Esophagus muscularis mucosa (tissue), 4 donors: ENCODE measurements around the gene KLHL6. TPM values are rescaled to one million over a fixed set of nuclear protein-coding genes. Genes with fewer than 3 reads are reported as not detected.

ENCODE experiments used
- DNase-seq: peaks from one replicate; pipeline ENCODE4 v3.0.0-alpha.2; 2017; ENCODE audit errors: extremely low spot score
- H3K27ac ChIP-seq, 4 donors: fragments of 200-600 bp; sonication (generic); replicated peaks in 1 of 4; 1 replicate in 3 of 4; 2 replicates in 1 of 4; pipeline ENCODE4 v1.5.1; 2016 to 2019; ENCODE audit warnings: mild to moderate bottlenecking in 1 of 4
- H3K27me3 ChIP-seq, 4 donors: fragments of 200-600 bp; sonication (generic); one replicate each; pipeline versions ENCODE4 v1.5.1 to v1.6.0; 2016 to 2019
- H3K36me3 ChIP-seq, 4 donors: fragments of 200-600 bp; sonication (generic); one replicate each; pipeline ENCODE4 v1.5.1; 2016 to 2019
- H3K4me1 ChIP-seq, 4 donors: fragments of 200-600 bp; sonication (generic); one replicate each; pipeline ENCODE4 v1.5.1; 2016 to 2019
- H3K4me3 ChIP-seq, 4 donors: fragments of 200-600 bp; sonication (generic); 1 replicate in 2 of 4; 2 replicates in 2 of 4; pipeline ENCODE4 v1.5.1; 2016 to 2019; ENCODE audit warnings: mild to moderate bottlenecking in 4 of 4, moderate library complexity in 1 of 4
- H3K9me3 ChIP-seq, 4 donors: fragments of 200-600 bp; sonication (generic); 1 replicate in 3 of 4; 2 replicates in 1 of 4; pipeline ENCODE4 v1.5.1; 2016 to 2019
- EP300 ChIP-seq: sonication (generic); formaldehyde crosslinking; IDR thresholded peaks from one replicate; pipeline ENCODE4 v1.6.1; 2017; ENCODE audit warnings: antibody characterized with exemption
- POLR2A ChIP-seq: fragments of 450-650 bp; IDR thresholded peaks from one replicate; pipeline ENCODE4 v1.6.1; 2017; ENCODE audit warnings: antibody characterized with exemption, moderate library complexity, mild to moderate bottlenecking, low read depth
- POLR2AphosphoS5 ChIP-seq, 2 donors: sonication (generic); formaldehyde crosslinking; IDR thresholded peaks; one replicate each; pipeline ENCODE4 v1.6.1; 2017; ENCODE audit warnings: antibody characterized with exemption in 2 of 2
- WGBS: methylation state at CpG from one replicate; pipeline ENCODE4 v1.1.5; 2018; 5-methylcytosine and 5-hydroxymethylcytosine counted together
- intact Hi-C: fragments of 100-400 bp; cut with DNase I; formaldehyde crosslinking; loops from one replicate; pipeline ENCODE4 v1.15.1; 2023
- total RNA-seq, 4 donors: library from RNA; depleted of rRNA; stranded (reverse); fragments of >200 nt; gene quantifications; one replicate each; pipeline versions ENCODE4 v1.1.0 to v1.2.1, GENCODE V29; 2016
- TF ChIP-seq, protein P1 (sequence below), 3 experiments: fragments of 200-600 bp in 2 of 3; fragments of 450-650 bp in 1 of 3; sonication (generic) in 2 of 3; IDR thresholded peaks; one replicate each; pipeline ENCODE4 v1.5.1; 2017 to 2019; ENCODE audit warnings: antibody characterized with exemption in 3 of 3, mild to moderate bottlenecking in 2 of 3, moderate library complexity in 1 of 3

Gene KLHL6
- total RNA-seq, 4 donors from 2014 or later = 0.71 to 4.1 (median 1.3) TPM

DNA sequence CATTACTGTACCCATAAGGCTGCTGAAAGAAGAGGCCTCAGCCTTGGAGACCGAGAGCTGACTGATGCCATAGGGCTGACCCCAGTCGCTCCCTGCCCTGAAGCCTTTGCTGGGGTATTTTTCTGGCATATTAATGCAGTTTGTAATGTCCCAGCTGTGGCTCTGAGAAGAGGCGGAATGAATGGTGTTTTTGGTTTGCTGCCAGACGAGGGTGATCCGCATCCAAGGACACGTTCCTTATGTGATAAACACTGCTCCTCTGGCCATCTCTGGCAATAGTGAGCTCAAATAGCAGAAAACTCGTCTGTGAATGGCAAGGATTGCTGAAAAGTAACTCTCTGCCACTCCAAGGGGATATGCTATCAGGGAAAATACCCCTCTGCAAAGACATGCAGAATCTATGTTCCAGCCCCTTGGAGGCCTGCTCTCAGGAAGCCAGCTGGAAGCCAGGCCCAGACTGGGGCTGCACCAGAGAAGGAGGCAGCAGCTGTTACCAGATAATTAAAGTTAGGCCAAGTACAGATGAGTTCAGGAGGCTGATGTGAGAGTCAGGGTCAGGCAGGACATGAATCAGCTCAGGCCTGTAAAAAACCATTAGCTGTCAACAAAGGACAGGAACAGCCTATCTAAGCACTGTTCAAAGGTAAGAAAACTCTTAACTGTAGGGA, 28.9 kb upstream of the KLHL6 start:
- no peak for TF ChIP-seq POLR2A
- no peak for TF ChIP-seq EP300
- TF ChIP-seq, protein P1, sequence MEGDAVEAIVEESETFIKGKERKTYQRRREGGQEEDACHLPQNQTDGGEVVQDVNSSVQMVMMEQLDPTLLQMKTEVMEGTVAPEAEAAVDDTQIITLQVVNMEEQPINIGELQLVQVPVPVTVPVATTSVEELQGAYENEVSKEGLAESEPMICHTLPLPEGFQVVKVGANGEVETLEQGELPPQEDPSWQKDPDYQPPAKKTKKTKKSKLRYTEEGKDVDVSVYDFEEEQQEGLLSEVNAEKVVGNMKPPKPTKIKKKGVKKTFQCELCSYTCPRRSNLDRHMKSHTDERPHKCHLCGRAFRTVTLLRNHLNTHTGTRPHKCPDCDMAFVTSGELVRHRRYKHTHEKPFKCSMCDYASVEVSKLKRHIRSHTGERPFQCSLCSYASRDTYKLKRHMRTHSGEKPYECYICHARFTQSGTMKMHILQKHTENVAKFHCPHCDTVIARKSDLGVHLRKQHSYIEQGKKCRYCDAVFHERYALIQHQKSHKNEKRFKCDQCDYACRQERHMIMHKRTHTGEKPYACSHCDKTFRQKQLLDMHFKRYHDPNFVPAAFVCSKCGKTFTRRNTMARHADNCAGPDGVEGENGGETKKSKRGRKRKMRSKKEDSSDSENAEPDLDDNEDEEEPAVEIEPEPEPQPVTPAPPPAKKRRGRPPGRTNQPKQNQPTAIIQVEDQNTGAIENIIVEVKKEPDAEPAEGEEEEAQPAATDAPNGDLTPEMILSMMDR (IDR thresholded peaks at IDR 0.05) = peak in 1 of 3 experiments; percentile 12
- TF ChIP-seq POLR2AphosphoS5 (IDR thresholded peaks at IDR 0.05) = peak; percentile 34
- Histone ChIP-seq H3K27ac (peak overlapping the region; percentile 66 to 81 (median 72)), H3K27me3 (no peaks in the 10 kb centered on the region), H3K9me3 (no peaks in the 10 kb centered on the region), H3K4me3 (no peak overlapping the region), H3K36me3 (no peaks in the 10 kb centered on the region), H3K4me1 (peaks cover 26 to 56% (median 50%) of the 10 kb centered on the region in 4 donors)
- DNase-seq = no peak
- WGBS = 32% methylated on average over 6 of the region's 7 CpGs
- intact Hi-C loops = no loop called here

DNA sequence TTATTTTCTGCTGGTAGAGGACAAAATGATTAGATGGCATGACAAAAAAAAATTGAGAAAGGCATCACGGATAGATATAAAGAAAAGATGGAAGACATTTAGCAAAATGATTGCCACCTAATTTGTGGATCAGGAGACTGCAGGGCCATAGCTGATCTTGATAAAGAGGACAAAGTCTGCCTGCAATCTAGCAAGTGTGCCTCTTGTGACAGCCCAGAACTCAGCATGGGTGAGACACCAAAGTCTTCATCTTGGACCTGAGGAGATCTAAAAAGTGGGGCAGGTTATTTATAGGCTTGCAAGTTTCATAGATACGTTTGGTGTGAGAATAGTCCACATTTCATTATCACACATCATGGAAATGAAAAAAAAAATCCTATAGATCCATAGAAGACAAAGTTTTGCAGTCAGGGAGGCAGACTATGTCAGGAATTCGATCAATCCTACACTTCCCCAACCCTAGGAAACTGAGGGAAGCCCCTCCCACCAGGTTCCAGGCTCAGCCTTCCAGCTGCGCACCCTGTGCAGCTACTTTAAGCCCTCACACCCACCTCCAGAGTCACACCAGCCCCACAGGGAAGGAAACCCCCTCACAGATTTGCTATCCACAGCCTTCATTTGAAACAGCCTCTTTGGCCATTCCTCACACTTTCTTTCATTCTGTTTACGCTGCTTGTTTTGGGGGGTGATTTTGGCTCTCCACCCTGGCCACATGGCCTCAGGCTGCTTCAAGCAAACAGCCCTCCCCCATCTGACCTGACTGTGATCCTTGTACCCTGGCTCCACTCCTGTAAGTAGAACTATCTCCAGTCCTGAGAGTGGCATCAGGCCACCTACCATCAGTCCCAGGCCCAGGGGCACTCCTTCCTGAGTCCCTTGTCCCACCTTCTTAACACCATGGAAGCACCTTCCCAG, 28.1 kb upstream of the KLHL6 start:
- WGBS = 83% methylated on average over 5 of the region's 5 CpGs
- intact Hi-C loops = no loop called here
- DNase-seq = no peak
- no peaks in the 10 kb centered on the region for H3K27me3 ChIP-seq
- TF ChIP-seq POLR2AphosphoS5 (IDR thresholded peaks at IDR 0.05) (no peak), EP300 (no peak), POLR2A (no peak)
- TF ChIP-seq, protein P1 (IDR thresholded peaks at IDR 0.05) = no peak
- H3K36me3 ChIP-seq = no peaks in the 10 kb centered on the region
- H3K4me3 ChIP-seq = no peak overlapping the region
- peaks cover 26 to 56% (median 50%) of the 10 kb centered on the region in 4 donors for H3K4me1 ChIP-seq
- H3K27ac ChIP-seq = peak overlapping the region; percentile 66 to 81 (median 72)
- H3K9me3 ChIP-seq = no peaks in the 10 kb centered on the region

DNA sequence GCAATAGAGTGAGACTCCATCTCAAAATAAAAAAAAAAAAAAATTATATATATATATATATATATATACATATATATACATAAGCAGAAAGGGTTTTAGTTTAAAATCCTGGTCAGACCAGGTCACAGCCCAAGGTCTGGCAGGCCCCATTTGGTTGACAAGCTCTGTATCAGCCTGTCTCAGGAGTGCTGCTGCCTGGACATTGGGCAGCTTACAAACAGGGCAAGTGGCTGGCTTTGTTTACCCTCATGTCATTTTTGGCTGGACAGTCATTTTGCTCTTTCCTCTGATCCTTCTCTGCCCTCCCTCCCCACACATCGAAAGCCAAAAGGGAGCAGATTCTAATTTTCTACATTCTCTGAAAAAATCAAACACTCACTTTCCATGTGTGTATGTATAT, 26.7 kb upstream of the KLHL6 start:
- H3K4me3 ChIP-seq = no peak overlapping the region
- H3K27ac ChIP-seq = no peak overlapping the region
- TF ChIP-seq, protein P1 (IDR thresholded peaks at IDR 0.05) = no peak
- TF ChIP-seq POLR2A = no peak
- TF ChIP-seq POLR2AphosphoS5 (IDR thresholded peaks at IDR 0.05) = no peak
- 86% methylated on average over 1 of the region's 1 CpG for WGBS
- H3K27me3 ChIP-seq = no peaks in the 10 kb centered on the region
- no peaks in the 10 kb centered on the region for H3K9me3 ChIP-seq
- intact Hi-C loops = no loop called here
- peaks cover 26 to 53% (median 49%) of the 10 kb centered on the region in 4 donors for H3K4me1 ChIP-seq
- DNase-seq = no peak
- H3K36me3 ChIP-seq = no peaks in the 10 kb centered on the region

DNA sequence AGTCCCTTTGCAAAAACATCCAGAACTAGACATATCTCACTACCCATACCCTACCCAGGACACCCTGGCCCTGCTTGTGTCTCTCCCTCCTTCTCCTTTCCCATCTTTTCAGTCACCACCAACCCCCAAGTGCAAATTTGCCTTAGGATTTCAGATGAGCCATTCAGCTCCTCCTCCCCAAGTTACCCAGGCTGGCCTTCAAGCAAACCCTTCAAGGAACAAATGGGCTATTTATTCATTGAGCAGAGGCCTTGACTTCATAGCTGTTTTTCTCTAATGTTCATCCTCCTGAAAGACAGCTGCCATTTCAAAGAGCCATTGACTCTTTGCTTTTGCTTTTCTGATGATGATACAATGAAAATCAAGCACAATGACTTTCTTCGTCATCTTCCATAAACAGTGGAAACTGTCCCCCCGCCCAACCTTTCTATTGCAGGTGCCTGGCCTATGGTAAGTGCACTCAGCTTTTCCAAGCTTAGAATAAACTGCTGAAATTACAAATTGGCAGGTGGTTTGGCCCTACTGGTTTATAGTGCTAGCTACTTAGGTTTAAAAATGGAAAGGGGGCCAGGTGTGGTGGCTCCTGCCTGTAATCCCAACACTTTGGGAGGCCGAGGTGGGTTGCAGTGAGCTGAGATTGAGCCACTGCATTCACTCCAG, 26.1 kb upstream of the KLHL6 start:
- peaks cover 29 to 51% (median 49%) of the 10 kb centered on the region in 4 donors for H3K4me1 ChIP-seq
- no peak overlapping the region for H3K4me3 ChIP-seq
- H3K9me3 ChIP-seq = no peaks in the 10 kb centered on the region
- no peak for DNase-seq
- intact Hi-C loops = no loop called here
- no peaks in the 10 kb centered on the region for H3K36me3 ChIP-seq
- 88% methylated on average over 3 of the region's 3 CpGs for WGBS
- no peaks in the 10 kb centered on the region for H3K27me3 ChIP-seq
- no peak overlapping the region for H3K27ac ChIP-seq
- TF ChIP-seq POLR2A (no peak), POLR2AphosphoS5 (IDR thresholded peaks at IDR 0.05) (no peak), EP300 (no peak)
- TF ChIP-seq, protein P1 (IDR thresholded peaks at IDR 0.05) = no peak
